Body of pancreas (tissue), 4 donors: ENCODE measurements around the gene HJURP. TPM values are rescaled to one million over a fixed set of nuclear protein-coding genes. Genes with fewer than 3 reads are reported as not detected.

Source experiments
- ATAC-seq: fragments of 150-250 bp; one replicate; pipeline ENCODE4 v1.9.1; 2016
- DNase-seq, 4 donors: peaks; one replicate each; pipeline ENCODE4 v3.0.0-alpha.2; 2019
- H3K27ac ChIP-seq, 4 donors: fragments of 200-600 bp; sonication (generic); 1 replicate in 3 of 4; 2 replicates in 1 of 4; pipeline versions ENCODE4 v1.5.1 to v1.6.1; 2016 to 2019; ENCODE audit warnings: mild to moderate bottlenecking in 1 of 4, mixed read lengths in 1 of 4, moderate library complexity in 1 of 4
- H3K27me3 ChIP-seq, 2 donors: fragments of 200-600 bp; sonication (generic); one replicate each; pipeline ENCODE4 v1.6.0; 2016; ENCODE audit warnings: mild to moderate bottlenecking in 1 of 2
- H3K36me3 ChIP-seq, 2 donors: fragments of 200-600 bp; sonication (generic); replicated peaks in 1 of 2; 2 replicates each; pipeline ENCODE4 v1.5.1; 2016; ENCODE audit warnings: low read depth in 2 of 2; ENCODE audit not compliant: insufficient read depth in 1 of 2
- H3K4me1 ChIP-seq: fragments of 200-600 bp; sonication (generic); one replicate; pipeline ENCODE4 v1.6.0; 2016
- H3K4me3 ChIP-seq, 2 donors: fragments of 200-600 bp; sonication (generic); 1 replicate in 1 of 2; 2 replicates in 1 of 2; pipeline ENCODE4 v1.5.1; 2016 to 2019
- H3K9me3 ChIP-seq, 3 donors: fragments of 200-600 bp; sonication (generic); 1 replicate in 2 of 3; 2 replicates in 1 of 3; pipeline ENCODE4 v1.5.1; 2016
- POLR2A ChIP-seq, 3 donors: fragments of 450-650 bp; IDR thresholded peaks; one replicate each; pipeline ENCODE4 v1.6.1; 2016; ENCODE audit warnings: antibody characterized with exemption in 3 of 3, mild to moderate bottlenecking in 2 of 3
- WGBS, 2 donors: methylation state at CpG; one replicate each; pipeline ENCODE4 v1.1.5; 2017; 5-methylcytosine and 5-hydroxymethylcytosine counted together
- intact Hi-C: fragments of 100-400 bp; cut with DNase I; formaldehyde crosslinking; loops from one replicate; pipeline ENCODE4 v1.15.1; 2023
- total RNA-seq, 2 donors: library from RNA; depleted of rRNA; stranded (reverse); fragments of >200 nt; gene quantifications; one replicate each; pipeline ENCODE4 v1.1.0, GENCODE V29; 2016
- TF ChIP-seq, protein P1 (sequence below), 7 experiments: fragments of 450-650 bp in 4 of 7; fragments of 200-600 bp in 3 of 7; sonication (generic) in 3 of 7; IDR thresholded peaks; one replicate each; pipeline ENCODE4 v1.5.1; 2016 to 2019; ENCODE audit warnings: antibody characterized with exemption in 7 of 7

Gene HJURP
- total RNA-seq, 2 donors from 2014 or later: 3.6 TPM; not detected in 1

DNA sequence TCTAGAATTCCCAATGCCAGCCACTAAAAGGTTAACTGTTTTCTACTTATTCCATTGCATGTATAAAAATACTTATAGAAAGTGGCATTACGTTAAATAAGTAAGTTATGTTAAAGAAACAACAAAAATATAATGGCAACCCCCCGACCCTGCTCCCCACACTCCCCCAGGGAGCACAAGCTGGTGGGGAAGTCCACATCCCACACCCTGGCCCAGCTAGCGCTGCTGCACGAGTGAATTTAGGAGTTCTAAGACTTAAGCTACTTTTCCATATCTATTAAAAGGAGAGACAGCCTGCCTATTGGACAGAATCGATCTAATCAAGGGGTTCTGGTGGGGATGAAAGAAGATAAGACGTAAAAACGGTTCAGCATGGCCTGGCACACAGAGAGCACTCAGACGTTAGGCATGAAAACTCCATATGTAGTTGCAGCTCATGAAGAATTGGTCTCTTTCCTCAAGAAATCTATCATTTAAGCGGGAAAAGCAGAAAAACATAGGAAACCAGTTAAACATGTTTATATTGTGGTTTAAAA, 16.6 kb downstream of the HJURP start:
- Histone ChIP-seq H3K4me3 (no peak overlapping the region), H3K9me3 (no peaks in the 10 kb centered on the region), H3K36me3 (no peaks in the 10 kb centered on the region), H3K27me3 (no peaks in the 10 kb centered on the region), H3K4me1 (no peaks in the 10 kb centered on the region), H3K27ac (no peak overlapping the region)
- TF ChIP-seq, protein P1, sequence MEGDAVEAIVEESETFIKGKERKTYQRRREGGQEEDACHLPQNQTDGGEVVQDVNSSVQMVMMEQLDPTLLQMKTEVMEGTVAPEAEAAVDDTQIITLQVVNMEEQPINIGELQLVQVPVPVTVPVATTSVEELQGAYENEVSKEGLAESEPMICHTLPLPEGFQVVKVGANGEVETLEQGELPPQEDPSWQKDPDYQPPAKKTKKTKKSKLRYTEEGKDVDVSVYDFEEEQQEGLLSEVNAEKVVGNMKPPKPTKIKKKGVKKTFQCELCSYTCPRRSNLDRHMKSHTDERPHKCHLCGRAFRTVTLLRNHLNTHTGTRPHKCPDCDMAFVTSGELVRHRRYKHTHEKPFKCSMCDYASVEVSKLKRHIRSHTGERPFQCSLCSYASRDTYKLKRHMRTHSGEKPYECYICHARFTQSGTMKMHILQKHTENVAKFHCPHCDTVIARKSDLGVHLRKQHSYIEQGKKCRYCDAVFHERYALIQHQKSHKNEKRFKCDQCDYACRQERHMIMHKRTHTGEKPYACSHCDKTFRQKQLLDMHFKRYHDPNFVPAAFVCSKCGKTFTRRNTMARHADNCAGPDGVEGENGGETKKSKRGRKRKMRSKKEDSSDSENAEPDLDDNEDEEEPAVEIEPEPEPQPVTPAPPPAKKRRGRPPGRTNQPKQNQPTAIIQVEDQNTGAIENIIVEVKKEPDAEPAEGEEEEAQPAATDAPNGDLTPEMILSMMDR (IDR thresholded peaks at IDR 0.05): no peak
- TF ChIP-seq POLR2A (IDR thresholded peaks at IDR 0.05): no peak
- WGBS, 2 donors: 82 to 85% methylated on average over 9 of the region's 9 CpGs
- intact Hi-C loops: no loop called here
- peak in 1 of 4 donors; percentile 0 for DNase-seq
- ATAC-seq: no peak

DNA sequence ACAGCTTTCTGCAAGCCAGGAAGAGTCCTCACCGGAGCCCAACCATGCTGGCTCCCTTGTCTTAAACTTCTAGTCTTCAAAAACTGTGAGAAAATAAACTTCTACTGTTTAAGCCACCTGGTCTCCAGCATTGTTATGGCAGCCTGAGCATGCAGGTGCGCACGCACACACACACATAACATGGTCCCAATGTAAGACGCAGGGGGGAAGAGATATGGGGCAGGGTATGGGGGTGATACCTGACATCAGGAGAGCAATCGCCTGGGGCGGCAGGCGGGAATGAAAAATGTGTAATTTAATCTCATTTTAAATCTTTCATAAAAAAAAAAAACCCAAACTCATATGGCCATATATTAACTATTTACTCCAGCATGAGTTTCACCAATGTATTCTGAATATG, 18.0 kb downstream of the HJURP start:
- no peaks in the 10 kb centered on the region for H3K4me1 ChIP-seq
- DNase-seq: peak in 1 of 4 donors; percentile 0
- no peak for ATAC-seq
- H3K9me3 ChIP-seq: no peaks in the 10 kb centered on the region
- WGBS, 2 donors: 94 to 95% methylated on average over 7 of the region's 7 CpGs
- H3K27ac ChIP-seq: no peak overlapping the region
- no peaks in the 10 kb centered on the region for H3K27me3 ChIP-seq
- intact Hi-C loops: no loop called here
- no peak for TF ChIP-seq POLR2A (IDR thresholded peaks at IDR 0.05)
- TF ChIP-seq, protein P1 (IDR thresholded peaks at IDR 0.05): no peak
- no peak overlapping the region for H3K4me3 ChIP-seq
- H3K36me3 ChIP-seq: no peaks in the 10 kb centered on the region

DNA sequence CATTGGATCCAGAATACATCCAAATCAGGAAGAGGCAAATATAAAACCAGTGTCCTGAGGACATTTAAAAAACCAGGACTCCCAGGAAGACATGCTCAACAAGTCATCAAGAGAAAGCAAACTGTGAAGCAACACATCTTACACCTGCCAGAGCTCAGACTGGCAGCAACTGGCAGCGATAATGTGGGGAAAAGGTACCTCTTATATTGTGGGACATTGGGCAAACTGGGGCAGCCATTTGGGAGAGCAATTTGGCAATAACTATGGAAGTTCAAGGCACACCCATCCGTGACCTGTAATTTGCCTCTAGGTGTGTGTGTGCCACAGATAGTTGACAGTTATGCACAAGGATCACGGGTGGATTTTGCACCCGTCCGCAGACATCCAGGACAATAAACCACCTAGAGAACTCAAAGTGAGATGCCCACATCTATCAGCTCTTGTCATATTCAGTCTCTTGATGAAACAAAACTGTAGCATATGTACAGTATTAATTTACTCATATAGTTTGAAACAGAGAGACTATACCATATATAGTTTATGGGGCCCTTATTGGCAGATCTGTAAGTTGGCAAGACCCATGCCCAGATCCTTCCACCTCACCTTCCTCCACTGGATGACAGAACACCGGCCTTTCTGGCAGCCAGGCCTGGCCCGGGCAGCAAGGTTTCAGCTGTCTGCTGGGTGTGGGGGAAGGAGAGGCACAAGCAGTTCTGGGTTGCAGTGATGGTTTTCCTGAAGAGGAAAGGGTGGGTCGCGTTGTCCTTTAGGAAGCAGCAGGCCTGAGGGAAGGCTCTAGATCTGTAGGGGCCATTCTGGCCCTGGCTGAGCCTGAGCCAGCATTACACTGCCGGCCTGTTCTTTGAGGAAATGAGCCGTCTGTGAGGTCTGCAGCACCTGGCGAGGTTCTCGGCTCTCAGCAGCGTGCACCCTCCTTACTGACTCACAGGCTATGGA, 18.8 kb downstream of the HJURP start:
- peak in 1 of 4 donors; percentile 5 for DNase-seq
- intact Hi-C loops: no loop called here

DNA sequence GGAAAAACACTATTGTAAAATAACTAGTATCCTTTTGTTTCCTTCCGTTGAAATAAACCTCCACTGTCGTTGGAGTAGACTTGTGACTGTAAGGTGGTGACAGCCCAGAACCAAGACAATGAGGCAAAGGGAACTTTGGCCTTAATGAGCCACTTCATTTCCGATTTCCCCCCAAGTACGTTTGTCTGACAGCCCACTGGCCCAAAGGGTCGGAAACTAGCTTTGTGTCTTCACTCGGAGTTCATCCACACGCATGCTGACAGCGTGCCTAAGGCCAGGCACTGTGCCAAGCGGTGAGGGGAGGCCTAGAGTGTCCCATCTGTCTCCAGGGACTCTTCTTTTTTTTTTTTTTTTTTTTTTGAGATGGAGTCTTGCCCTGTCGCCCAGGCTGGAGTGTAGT, 21.0 kb downstream of the HJURP start:
- DNase-seq (no peak), ATAC-seq (no peak)
- no peak for TF ChIP-seq POLR2A (IDR thresholded peaks at IDR 0.05)
- TF ChIP-seq, protein P1 (IDR thresholded peaks at IDR 0.05): no peak
- Histone ChIP-seq H3K27ac (no peak overlapping the region), H3K27me3 (no peaks in the 10 kb centered on the region), H3K9me3 (no peaks in the 10 kb centered on the region), H3K4me1 (no peaks in the 10 kb centered on the region), H3K36me3 (no peaks in the 10 kb centered on the region), H3K4me3 (no peak overlapping the region)
- intact Hi-C loops: no loop called here
- WGBS, 2 donors: 80 to 90% methylated on average over 9 to 10 of the region's 10 CpGs

More for the DNA sequence above, 18.8 kb downstream of the HJURP start:
- no peaks in the 10 kb centered on the region for H3K9me3 ChIP-seq
- no peaks in the 10 kb centered on the region for H3K27me3 ChIP-seq
- H3K4me1 ChIP-seq: no peaks in the 10 kb centered on the region
- H3K36me3 ChIP-seq: no peaks in the 10 kb centered on the region
- 78 to 81% methylated on average over 13 to 14 of the region's 14 CpGs for WGBS, 2 donors
- TF ChIP-seq, protein P1 (IDR thresholded peaks at IDR 0.05): no peak
- H3K4me3 ChIP-seq: no peak overlapping the region
- H3K27ac ChIP-seq: no peak overlapping the region
- no peak for ATAC-seq
